ENCODE measurements around the gene WFIKKN2.

DNA sequence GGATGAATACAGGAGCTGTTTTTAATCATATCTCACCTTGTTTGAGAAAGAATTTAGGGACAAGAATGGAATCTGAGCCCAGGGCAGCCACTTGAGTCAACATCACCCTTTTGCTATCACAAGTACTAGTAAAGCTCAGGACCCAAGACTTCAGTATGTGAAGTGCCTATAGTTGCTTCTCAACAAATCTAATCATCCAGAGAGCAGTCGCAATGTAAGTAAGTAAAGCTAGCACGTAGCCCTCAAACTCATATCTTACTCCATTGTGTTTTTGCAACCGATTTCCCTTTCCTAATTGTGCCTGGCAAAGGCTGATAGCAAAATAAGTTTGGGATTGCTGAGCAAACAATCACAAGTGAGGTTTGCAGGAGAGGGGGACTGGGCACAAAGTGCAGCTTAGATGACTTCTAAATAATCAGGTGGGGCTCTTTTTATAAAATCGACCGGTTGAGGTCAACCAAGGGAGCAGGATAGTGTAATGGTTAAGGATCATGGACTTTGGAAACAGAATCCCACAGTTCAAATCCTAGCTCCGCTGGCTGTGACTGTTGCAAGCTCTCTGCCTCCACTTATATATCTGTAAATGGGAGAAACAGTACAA is 17.7 kb downstream of the WFIKKN2 start:
- TF ChIP-seq, protein P1, sequence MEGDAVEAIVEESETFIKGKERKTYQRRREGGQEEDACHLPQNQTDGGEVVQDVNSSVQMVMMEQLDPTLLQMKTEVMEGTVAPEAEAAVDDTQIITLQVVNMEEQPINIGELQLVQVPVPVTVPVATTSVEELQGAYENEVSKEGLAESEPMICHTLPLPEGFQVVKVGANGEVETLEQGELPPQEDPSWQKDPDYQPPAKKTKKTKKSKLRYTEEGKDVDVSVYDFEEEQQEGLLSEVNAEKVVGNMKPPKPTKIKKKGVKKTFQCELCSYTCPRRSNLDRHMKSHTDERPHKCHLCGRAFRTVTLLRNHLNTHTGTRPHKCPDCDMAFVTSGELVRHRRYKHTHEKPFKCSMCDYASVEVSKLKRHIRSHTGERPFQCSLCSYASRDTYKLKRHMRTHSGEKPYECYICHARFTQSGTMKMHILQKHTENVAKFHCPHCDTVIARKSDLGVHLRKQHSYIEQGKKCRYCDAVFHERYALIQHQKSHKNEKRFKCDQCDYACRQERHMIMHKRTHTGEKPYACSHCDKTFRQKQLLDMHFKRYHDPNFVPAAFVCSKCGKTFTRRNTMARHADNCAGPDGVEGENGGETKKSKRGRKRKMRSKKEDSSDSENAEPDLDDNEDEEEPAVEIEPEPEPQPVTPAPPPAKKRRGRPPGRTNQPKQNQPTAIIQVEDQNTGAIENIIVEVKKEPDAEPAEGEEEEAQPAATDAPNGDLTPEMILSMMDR (conservative IDR thresholded peaks at IDR 0.05; ENCODE audit: low read depth in 2 of 2): no peak
- TF ChIP-seq EZH2phosphoT487 (IDR thresholded peaks at IDR 0.05; ENCODE audit: unreplicated experiment) (no peak), POLR2AphosphoS5 (IDR thresholded peaks at IDR 0.05; ENCODE audit: low read depth) (no peak), EZH2 (IDR thresholded peaks at IDR 0.05; ENCODE audit: low read depth, unreplicated experiment) (no peak), JUNB (IDR thresholded peaks at IDR 0.05; ENCODE audit: unreplicated experiment) (no peak), ZNF114 (CRISPR knock-in tag; IDR thresholded peaks at IDR 0.05) (no peak), CREB1 (CRISPR knock-in tag; IDR thresholded peaks at IDR 0.05; ENCODE audit: low read depth) (no peak), NANOG (IDR thresholded peaks at IDR 0.05; ENCODE audit: borderline replicate concordance) (no peak), ZNF331 (CRISPR knock-in tag; IDR thresholded peaks at IDR 0.05; ENCODE audit: low read depth) (no peak)
- TF ChIP-seq, protein P2, sequence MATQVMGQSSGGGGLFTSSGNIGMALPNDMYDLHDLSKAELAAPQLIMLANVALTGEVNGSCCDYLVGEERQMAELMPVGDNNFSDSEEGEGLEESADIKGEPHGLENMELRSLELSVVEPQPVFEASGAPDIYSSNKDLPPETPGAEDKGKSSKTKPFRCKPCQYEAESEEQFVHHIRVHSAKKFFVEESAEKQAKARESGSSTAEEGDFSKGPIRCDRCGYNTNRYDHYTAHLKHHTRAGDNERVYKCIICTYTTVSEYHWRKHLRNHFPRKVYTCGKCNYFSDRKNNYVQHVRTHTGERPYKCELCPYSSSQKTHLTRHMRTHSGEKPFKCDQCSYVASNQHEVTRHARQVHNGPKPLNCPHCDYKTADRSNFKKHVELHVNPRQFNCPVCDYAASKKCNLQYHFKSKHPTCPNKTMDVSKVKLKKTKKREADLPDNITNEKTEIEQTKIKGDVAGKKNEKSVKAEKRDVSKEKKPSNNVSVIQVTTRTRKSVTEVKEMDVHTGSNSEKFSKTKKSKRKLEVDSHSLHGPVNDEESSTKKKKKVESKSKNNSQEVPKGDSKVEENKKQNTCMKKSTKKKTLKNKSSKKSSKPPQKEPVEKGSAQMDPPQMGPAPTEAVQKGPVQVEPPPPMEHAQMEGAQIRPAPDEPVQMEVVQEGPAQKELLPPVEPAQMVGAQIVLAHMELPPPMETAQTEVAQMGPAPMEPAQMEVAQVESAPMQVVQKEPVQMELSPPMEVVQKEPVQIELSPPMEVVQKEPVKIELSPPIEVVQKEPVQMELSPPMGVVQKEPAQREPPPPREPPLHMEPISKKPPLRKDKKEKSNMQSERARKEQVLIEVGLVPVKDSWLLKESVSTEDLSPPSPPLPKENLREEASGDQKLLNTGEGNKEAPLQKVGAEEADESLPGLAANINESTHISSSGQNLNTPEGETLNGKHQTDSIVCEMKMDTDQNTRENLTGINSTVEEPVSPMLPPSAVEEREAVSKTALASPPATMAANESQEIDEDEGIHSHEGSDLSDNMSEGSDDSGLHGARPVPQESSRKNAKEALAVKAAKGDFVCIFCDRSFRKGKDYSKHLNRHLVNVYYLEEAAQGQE (IDR thresholded peaks at IDR 0.05; ENCODE audit: unreplicated experiment): no peak
- TF ChIP-seq, protein P3, sequence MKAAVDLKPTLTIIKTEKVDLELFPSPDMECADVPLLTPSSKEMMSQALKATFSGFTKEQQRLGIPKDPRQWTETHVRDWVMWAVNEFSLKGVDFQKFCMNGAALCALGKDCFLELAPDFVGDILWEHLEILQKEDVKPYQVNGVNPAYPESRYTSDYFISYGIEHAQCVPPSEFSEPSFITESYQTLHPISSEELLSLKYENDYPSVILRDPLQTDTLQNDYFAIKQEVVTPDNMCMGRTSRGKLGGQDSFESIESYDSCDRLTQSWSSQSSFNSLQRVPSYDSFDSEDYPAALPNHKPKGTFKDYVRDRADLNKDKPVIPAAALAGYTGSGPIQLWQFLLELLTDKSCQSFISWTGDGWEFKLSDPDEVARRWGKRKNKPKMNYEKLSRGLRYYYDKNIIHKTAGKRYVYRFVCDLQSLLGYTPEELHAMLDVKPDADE (IDR thresholded peaks at IDR 0.05): no peak

Data from GM23338 (cell line).